Stimulated activated CD8-positive, alpha-beta memory T cell treated with anti-CD3 and anti-CD28 coated beads, Interleukin-7, amount 100 ng/mL, for 4 hours (primary cell): ENCODE results near the gene NYNRIN.

ENCODE experiments used
- DNase-seq, 2 donors: peaks; one replicate each; pipeline ENCODE4 v3.0.0-alpha.2; 2020; ENCODE audit warnings: low read depth in 2 of 2

NYNRIN gene

GRCh38 chr14:24415421-24416253 lies 16.8 kb downstream of the NYNRIN start:
- no peak for DNase-seq

- no peak for DNase-seq
Measured at GRCh38 chr14:24416254-24416931, 17.6 kb downstream of the NYNRIN start.

- DNase-seq = no peak
Measured at GRCh38 chr14:24416932-24417619, 18.3 kb downstream of the NYNRIN start.

- DNase-seq = no peak
Measured at GRCh38 chr14:24417832-24418491, 19.2 kb downstream of the NYNRIN start.

GRCh38 chr14:24418492-24418873 lies 19.7 kb downstream of the NYNRIN start:
- DNase-seq = no peak

GRCh38 chr14:24422261-24422660 lies 23.5 kb downstream of the NYNRIN start:
- DNase-seq = no peak

- DNase-seq = no peak
Measured at GRCh38 chr14:24422694-24423601, 24.1 kb downstream of the NYNRIN start.

- no peak for DNase-seq
Measured at GRCh38 chr14:24425704-24426103, 26.9 kb downstream of the NYNRIN start.

GRCh38 chr14:24426150-24426911 lies 27.5 kb downstream of the NYNRIN start:
- no peak for DNase-seq

GRCh38 chr14:24426912-24427536 lies 28.2 kb downstream of the NYNRIN start:
- DNase-seq = no peak

- DNase-seq = no peak
Measured at GRCh38 chr14:24427537-24428508, 29.0 kb downstream of the NYNRIN start.

- DNase-seq = no peak
Measured at GRCh38 chr14:24428628-24429394, 30.0 kb downstream of the NYNRIN start.

- peak; percentile 74 to 83 for DNase-seq
Measured at GRCh38 chr14:24429395-24430142, 30.8 kb downstream of the NYNRIN start, which contains the start of the genes CBLN3 and KHNYN. Gene CBLN3, minus strand, starts transcription at chr14:24429668. Its CDS starts 614 bp downstream, at chr14:24429054. Gene KHNYN, plus strand, starts transcription at chr14:24429954. Its CDS starts 777 bp downstream, at chr14:24430731.

- DNase-seq = no peak
Measured at GRCh38 chr14:24430143-24430681, 31.4 kb downstream of the NYNRIN start.

- peak; percentile 40 to 50 for DNase-seq
Measured at GRCh38 chr14:24430682-24431568, 32.1 kb downstream of the NYNRIN start.
